H1 (cell line): ENCODE measurements around the gene C2orf76. TPM values are rescaled to one million over a fixed set of nuclear protein-coding genes. Genes with fewer than 3 reads are reported as not detected.

ENCODE experiments used
- CTCF ChIA-PET: fragments of 300-600 bp; sonication (Branson Sonifier 250); formaldehyde crosslinking; loops from one replicate; lab custom pipeline; 2021; ENCODE audit not compliant: partially characterized antibody; lab: Charles Lee
- POLR2A ChIA-PET: fragments of 300-600 bp; sonication (Branson Sonifier 250); formaldehyde crosslinking; loops from one replicate; lab custom pipeline; 2021; ENCODE audit warnings: inconsistent platforms; ENCODE audit not compliant: partially characterized antibody; lab: Charles Lee
- DNase-seq, 2 experiments: peaks; one replicate each; pipeline versions ENCODE4 v3.0.0 to v3.0.0-alpha.2; 2010 to 2022; ENCODE audit warnings: low spot score in 2 of 2, low read depth in 1 of 2, mixed read lengths in 1 of 2
- FAIRE-seq: peaks from 2 replicates; lab custom pipeline; 2011; peaks lifted over from hg19 to GRCh38; lab: Jason Lieb, UNC
- H2AFZ ChIP-seq: 2 replicates; pipeline ENCODE4 v1.8.1; 2012; ENCODE audit warnings: low read length, inconsistent platforms
- H2AK5ac ChIP-seq: 2 replicates; pipeline ENCODE4 v1.6.1; 2013; ENCODE audit warnings: low read depth, low read length
- H2BK120ac ChIP-seq: replicated peaks from 2 replicates; pipeline ENCODE3; 2013; ENCODE audit warnings: low read depth, low read length, inconsistent platforms
- H2BK12ac ChIP-seq: 2 replicates; pipeline ENCODE4 v1.6.1; 2013; ENCODE audit warnings: low read depth, low read length
- H2BK15ac ChIP-seq: 2 replicates; pipeline ENCODE4 v1.6.1; 2013; ENCODE audit warnings: low read length
- H2BK20ac ChIP-seq: 2 replicates; pipeline ENCODE4 v1.6.1; 2013; ENCODE audit warnings: low read length
- H2BK5ac ChIP-seq: 2 replicates; pipeline ENCODE4 v1.6.1; 2013; ENCODE audit warnings: low read depth, low read length
- H3K14ac ChIP-seq: 2 replicates; pipeline ENCODE4 v1.6.1; 2013; ENCODE audit warnings: inconsistent platforms; ENCODE audit not compliant: insufficient read length
- H3K18ac ChIP-seq: 2 replicates; pipeline ENCODE4 v1.6.1; 2013; ENCODE audit warnings: low read length; ENCODE audit errors: extremely low read depth
- H3K23ac ChIP-seq: 2 replicates; pipeline ENCODE4 v1.6.1; 2013; ENCODE audit warnings: inconsistent platforms; ENCODE audit not compliant: insufficient read length
- H3K23me2 ChIP-seq: 2 replicates; pipeline ENCODE4 v1.6.1; 2013; ENCODE audit warnings: low read depth, low read length
- H3K27ac ChIP-seq: 2 replicates; pipeline ENCODE4 v1.6.1; 2011; ENCODE audit warnings: low read depth, low read length, inconsistent platforms
- H3K27me3 ChIP-seq, 4 experiments: replicated peaks in 1 of 4; 1 replicate in 1 of 4; 2 replicates in 3 of 4; pipeline versions ENCODE4 v1.6.1 to v1.8.1; 2011 to 2013; ENCODE audit warnings: low read length in 3 of 4, mild to moderate bottlenecking in 3 of 4, inconsistent platforms in 2 of 4, mixed read lengths in 2 of 4, moderate library complexity in 1 of 4; ENCODE audit not compliant: control insufficient read depth in 3 of 4, insufficient read depth in 3 of 4; ENCODE audit errors: extremely low read depth in 1 of 4
- H3K36me3 ChIP-seq, 4 experiments: 2 replicates each; pipeline versions ENCODE4 v1.6.1 to v1.8.1; 2011 to 2013; ENCODE audit warnings: mild to moderate bottlenecking in 4 of 4, low read length in 3 of 4, moderate library complexity in 2 of 4, control low read depth in 1 of 4, inconsistent platforms in 1 of 4; ENCODE audit not compliant: insufficient read depth in 4 of 4, control insufficient read depth in 2 of 4
- H3K4ac ChIP-seq: replicated peaks from 2 replicates; pipeline ENCODE3; 2013; ENCODE audit warnings: low read length, low read depth, mixed read lengths, inconsistent platforms; ENCODE audit not compliant: insufficient read length
- H3K4me1 ChIP-seq, 4 experiments: replicated peaks in 1 of 4; 1 replicate in 1 of 4; 2 replicates in 3 of 4; pipeline versions ENCODE4 v1.6.1 to v1.8.1; 2011 to 2013; ENCODE audit warnings: low read length in 3 of 4, inconsistent platforms in 2 of 4, mixed read lengths in 1 of 4; ENCODE audit not compliant: insufficient read depth in 4 of 4, control insufficient read depth in 3 of 4
- H3K4me2 ChIP-seq, 2 experiments: 2 replicates each; pipeline versions ENCODE4 v1.6.1 to v1.8.1; 2011 to 2013; ENCODE audit warnings: low read depth in 2 of 2, low read length in 2 of 2, control low read depth in 1 of 2, inconsistent platforms in 1 of 2, mild to moderate bottlenecking in 1 of 2; ENCODE audit not compliant: insufficient read depth in 1 of 2
- H3K4me3 ChIP-seq, 4 experiments: fragments of 200-600, 300-600 bp in 1 of 4; sonication (generic), shearing (Covaris generic), sonication (Bioruptor Twin) in 1 of 4; 2 replicates each; pipeline versions ENCODE4 v1.5.1 to v1.8.1; 2011 to 2016; ENCODE audit warnings: low read length in 4 of 4, low read depth in 3 of 4, control low read depth in 2 of 4, inconsistent platforms in 2 of 4, mild to moderate bottlenecking in 2 of 4, mixed read lengths in 1 of 4, moderate library complexity in 1 of 4; ENCODE audit not compliant: insufficient read depth in 2 of 4; ENCODE audit errors: extremely low read depth in 1 of 4
- H3K56ac ChIP-seq: replicated peaks from 2 replicates; pipeline ENCODE3; 2013; ENCODE audit warnings: low read depth, mild to moderate bottlenecking, mixed read lengths, low read length, inconsistent platforms; ENCODE audit not compliant: insufficient read length
- H3K79me1 ChIP-seq: 2 replicates; pipeline ENCODE4 v1.6.1; 2013; ENCODE audit warnings: low read depth, low read length, control low read depth
- H3K79me2 ChIP-seq, 2 experiments: 2 replicates each; pipeline versions ENCODE4 v1.6.1 to v1.8.1; 2012 to 2013; ENCODE audit warnings: low read length in 2 of 2, mild to moderate bottlenecking in 2 of 2, inconsistent platforms in 1 of 2; ENCODE audit not compliant: insufficient read depth in 2 of 2, control insufficient read depth in 1 of 2
- H3K9ac ChIP-seq, 4 experiments: replicated peaks in 1 of 4; 1 replicate in 1 of 4; 2 replicates in 3 of 4; pipeline versions ENCODE4 v1.6.1 to v1.8.1; 2011 to 2013; ENCODE audit warnings: low read depth in 3 of 4, low read length in 3 of 4, control low read depth in 2 of 4, mild to moderate bottlenecking in 2 of 4, moderate library complexity in 2 of 4, inconsistent platforms in 1 of 4; ENCODE audit errors: extremely low read depth in 1 of 4
- H3K9me3 ChIP-seq, 2 experiments: 2 replicates each; pipeline versions ENCODE4 v1.6.1 to v1.8.1; 2012 to 2013; ENCODE audit warnings: mild to moderate bottlenecking in 2 of 2, moderate library complexity in 2 of 2, control low read depth in 1 of 2, inconsistent platforms in 1 of 2, low read depth in 1 of 2, low read length in 1 of 2, mixed read lengths in 1 of 2; ENCODE audit not compliant: insufficient read depth in 2 of 2
- H4K20me1 ChIP-seq, 2 experiments: replicated peaks in 1 of 2; 2 replicates each; pipeline versions ENCODE3 to v1.8.1; 2011 to 2013; ENCODE audit warnings: inconsistent platforms in 2 of 2, low read length in 2 of 2, mild to moderate bottlenecking in 1 of 2; ENCODE audit not compliant: insufficient read depth in 2 of 2, control insufficient read depth in 1 of 2
- H4K5ac ChIP-seq: 2 replicates; pipeline ENCODE4 v1.6.1; 2013; ENCODE audit warnings: low read length, low read depth, mixed read lengths, inconsistent platforms; ENCODE audit not compliant: insufficient read length
- H4K8ac ChIP-seq: 2 replicates; pipeline ENCODE4 v1.8.0; 2013; ENCODE audit warnings: mild to moderate bottlenecking, moderate library complexity, low read length, inconsistent platforms; ENCODE audit not compliant: insufficient read depth; ENCODE audit errors: extremely low read depth
- H4K91ac ChIP-seq: replicated peaks from 2 replicates; pipeline ENCODE3; 2013; ENCODE audit warnings: low read length, mixed read lengths, inconsistent platforms; ENCODE audit not compliant: insufficient read length
- KDM1A ChIP-seq: fragments of 200-600, 300-600 bp; sonication (generic); IDR thresholded peaks from 2 replicates; pipeline ENCODE4 v1.7.1; 2016; ENCODE audit warnings: mild to moderate bottlenecking, low read length, borderline replicate concordance
- NANOG ChIP-seq: IDR thresholded peaks from 2 replicates; pipeline ENCODE4 v1.6.1; 2011; ENCODE audit warnings: low read length, low read depth, mild to moderate bottlenecking, inconsistent platforms; ENCODE audit not compliant: insufficient read depth, poor library complexity, severe bottlenecking
- WGBS, 2 experiments: shearing (Covaris generic) in 1 of 2; methylation state at CpG; one replicate each; pipeline versions ENCODE4 v1.1.6 to v1.1.7; 2013 to 2015; ENCODE audit warnings: low lambda C conversion rate in 2 of 2, mixed read lengths in 2 of 2, inconsistent platforms in 1 of 2, low coverage in 1 of 2, missing lambda C conversion rate in 1 of 2; ENCODE audit not compliant: insufficient replicate concordance in 2 of 2, insufficient coverage in 1 of 2, insufficient read length in 1 of 2; ENCODE audit errors: extremely low coverage in 1 of 2, missing lambda C conversion rate in 1 of 2; 5-methylcytosine and 5-hydroxymethylcytosine counted together
- polyA plus RNA-seq, 7 experiments: library from polyadenylated mRNA; depleted of rRNA in 3 of 7; stranded (reverse) in 5 of 7; unstranded in 2 of 7; fragments of >200 nt in 5 of 7; fragments of 200-250 nt in 2 of 7; gene quantifications; 1 replicate in 5 of 7; 2 replicates in 1 of 7; 4 replicates in 1 of 7; pipeline versions ENCODE4 v1.2.1 to v1.2.3, GENCODE V29; 2011 to 2013; ENCODE audit warnings: missing spikeins in 2 of 7, mixed read lengths in 2 of 7
- total RNA-seq: library from RNA; stranded (reverse); fragmentation: NEBNext Ultra II Directional; extraction: Animal tissue kit (Norgen Biotek cat#: 25700); gene quantifications from 2 replicates; pipeline ENCODE4 v1.2.1, GENCODE V29; 2021

C2orf76 gene
- total and polyA plus RNA-seq, 2 of the 8 experiments (the other 6 are each of a cell fraction or from before 2014, with no cell fraction given) = 4.4 to 5.0 TPM

DNA sequence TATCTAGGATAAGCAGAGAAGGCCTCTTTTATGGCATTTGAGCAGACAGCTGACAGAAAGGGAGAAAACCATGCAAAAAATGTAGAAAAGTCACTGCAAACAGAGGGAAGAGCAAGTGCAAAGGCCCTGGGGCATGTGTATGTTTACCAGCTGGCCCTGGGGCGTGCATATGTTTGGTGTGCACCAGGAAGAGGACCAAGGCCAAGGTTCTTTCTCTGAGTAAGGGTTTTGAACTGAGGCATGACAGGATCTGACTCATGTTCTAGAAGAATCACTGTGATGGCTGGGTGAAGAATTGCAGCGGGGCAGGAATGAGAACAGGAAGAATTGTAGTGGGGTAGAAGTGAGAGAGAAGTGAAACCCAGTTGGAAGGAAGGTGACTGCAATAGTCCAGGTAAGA, 73.4 kb downstream of the C2orf76 start:
- no peaks in the 10 kb centered on the region for H3K36me3 ChIP-seq
- no peaks in the 10 kb centered on the region for H4K20me1 ChIP-seq
- H3K14ac ChIP-seq = no peak overlapping the region
- ChIA-PET POLR2A (no interaction called here), CTCF (interaction anchor here (0.9 to 3.0 kb wide), 6 partner anchors 11 to 238 kb away, joined by 3 to 28 read pairs (median 3); no protein-coding TSS in a partner anchor)
- no peak overlapping the region for H2AFZ ChIP-seq
- peaks cover 0 to 2% (median 0%) of the 10 kb centered on the region in 4 experiments; a peak in 2 of 7 replicates for H3K4me1 ChIP-seq
- no peak overlapping the region for H4K5ac ChIP-seq
- DNase-seq (no peak), FAIRE-seq (no peak)
- no peak overlapping the region for H2BK12ac ChIP-seq
- H3K4me3 ChIP-seq = no peak overlapping the region
- no peak overlapping the region for H2BK15ac ChIP-seq
- 91% methylated on average over 2 of the region's 2 CpGs; no CpG with 5 or more reads in 1 of the 2 experiments for WGBS, 2 experiments
- no peak overlapping the region for H4K91ac ChIP-seq
- H3K56ac ChIP-seq = peak overlapping the region; percentile 25
- TF ChIP-seq NANOG (no peak), KDM1A (peak; percentile 41; the same call in 1 of the 2 replicates)
- no peak overlapping the region for H3K27ac ChIP-seq
- H3K79me2 ChIP-seq = no peaks in the 10 kb centered on the region
- H3K9ac ChIP-seq = no peak overlapping the region
- no peak overlapping the region for H2BK120ac ChIP-seq
- H3K18ac ChIP-seq = no peak overlapping the region
- H3K23me2 ChIP-seq = no peaks in the 10 kb centered on the region
- no peak overlapping the region for H4K8ac ChIP-seq
- no peak overlapping the region for H3K4me2 ChIP-seq
- no peak overlapping the region for H3K23ac ChIP-seq
- no peak overlapping the region for H2BK20ac ChIP-seq
- H3K9me3 ChIP-seq = no peaks in the 10 kb centered on the region
- H3K4ac ChIP-seq = no peak overlapping the region
- no peaks in the 10 kb centered on the region for H3K27me3 ChIP-seq
- no peak overlapping the region for H2BK5ac ChIP-seq
- no peaks in the 10 kb centered on the region for H3K79me1 ChIP-seq
- H2AK5ac ChIP-seq = no peak overlapping the region
